GM23248 (cell line): ENCODE measurements around the gene DPEP2.

Source experiments
- EZH2 ChIP-seq: fragments of 200-600 bp; sonication (generic); IDR thresholded peaks from 2 replicates; pipeline ENCODE4 v1.6.1; 2018; ENCODE audit warnings: antibody characterized with exemption, mild to moderate bottlenecking; ENCODE audit not compliant: insufficient read depth, poor library complexity, severe bottlenecking
- EZH2phosphoT487 ChIP-seq: fragments of 200-600 bp; sonication (generic); IDR thresholded peaks from 2 replicates; pipeline ENCODE4 v1.6.1; 2018; ENCODE audit warnings: antibody characterized with exemption, moderate library complexity, mild to moderate bottlenecking, low read depth; ENCODE audit not compliant: insufficient read depth

DNA sequence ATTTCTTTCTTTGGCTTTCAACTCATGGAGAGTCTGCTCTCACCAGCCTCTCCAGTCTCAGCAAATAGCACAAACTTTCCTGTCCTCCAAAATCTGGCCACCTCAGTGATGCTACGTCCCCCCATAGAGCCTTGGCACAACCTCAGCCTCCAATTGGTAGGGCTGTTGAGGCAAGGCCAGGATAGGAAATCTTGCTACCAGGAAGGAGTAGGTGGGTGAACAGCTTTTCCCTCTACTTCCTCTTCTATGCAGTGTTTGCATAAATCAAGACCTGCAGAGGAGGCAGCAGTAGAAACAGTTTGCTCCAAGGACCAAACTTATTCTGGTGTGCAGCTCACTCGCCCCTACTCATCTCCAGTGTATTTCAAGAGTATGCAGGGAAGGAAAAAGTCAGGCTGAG is 701 bp upstream of the DPEP2 start:
- TF ChIP-seq EZH2, result no peak
- TF ChIP-seq EZH2phosphoT487, result no peak
